HL-60 (cell line): ENCODE measurements around the gene FSIP1.

ENCODE experiments used
- CTCF ChIP-seq: IDR thresholded peaks from one replicate; pipeline ENCODE4 v1.5.1; 2011; ENCODE audit warnings: low read length, control low read depth, inconsistent platforms; ENCODE audit not compliant: insufficient read depth
- POLR2AphosphoS5 ChIP-seq: IDR thresholded peaks from 2 replicates; pipeline ENCODE4 v1.6.1; 2012; ENCODE audit warnings: low read depth
- REST ChIP-seq: IDR thresholded peaks from 2 replicates; pipeline ENCODE4 v1.6.1; 2012; ENCODE audit warnings: low read depth; ENCODE audit not compliant: insufficient replicate concordance

GRCh38 chr15:39551476-39551875 lies 231.2 kb downstream of the FSIP1 start:
- TF ChIP-seq CTCF (no peak), REST (no peak), POLR2AphosphoS5 (no peak)
